Left ventricle myocardium inferior (tissue), 1 donor: ENCODE data around the gene B3GNT8. TPM values are rescaled to one million over a fixed set of nuclear protein-coding genes. Genes with fewer than 3 reads are reported as not detected.

ENCODE experiments used
- DNase-seq: peaks from one replicate; pipeline ENCODE4 v3.0.0-alpha.2; 2020
- H3K27ac ChIP-seq: fragments of 200-600 bp; replicated peaks from 2 replicates; pipeline ENCODE4 v1.8.0; 2021
- H3K27me3 ChIP-seq: fragments of 200-600 bp; 2 replicates; pipeline ENCODE4 v1.8.0; 2021; ENCODE audit warnings: low read depth
- H3K36me3 ChIP-seq: fragments of 200-600 bp; 2 replicates; pipeline ENCODE4 v1.8.0; 2021
- H3K4me1 ChIP-seq: fragments of 200-600 bp; 2 replicates; pipeline ENCODE4 v1.8.0; 2021
- H3K4me3 ChIP-seq: fragments of 200-600 bp; 2 replicates; pipeline ENCODE4 v1.8.0; 2021; ENCODE audit warnings: mild to moderate bottlenecking, moderate library complexity
- H3K9me3 ChIP-seq: fragments of 200-600 bp; replicated peaks from 2 replicates; pipeline ENCODE4 v1.8.0; 2021
- CTCF ChIP-seq: fragments of 200-600 bp; IDR thresholded peaks from 2 replicates; pipeline ENCODE4 v1.8.0; 2021; ENCODE audit warnings: antibody characterized with exemption, mild to moderate bottlenecking, borderline replicate concordance
- intact Hi-C: fragments of 100-400 bp; cut with micrococcal nuclease; formaldehyde crosslinking; loops from one replicate; pipeline ENCODE4 v1.11.0; 2022
- total RNA-seq: library from RNA; stranded (reverse); fragmentation: NEBNext Ultra II Directional; extraction: Animal tissue kit (Norgen Biotek cat#: 25700); gene quantifications from one replicate; pipeline ENCODE4 v1.2.1, GENCODE V29; 2021
- donor health status: DM: no; HTN: yes; CAD: no; lungs with severe emphysema.

B3GNT8 gene
- total RNA-seq, 1 donor from 2014 or later: 10.3 TPM

DNA sequence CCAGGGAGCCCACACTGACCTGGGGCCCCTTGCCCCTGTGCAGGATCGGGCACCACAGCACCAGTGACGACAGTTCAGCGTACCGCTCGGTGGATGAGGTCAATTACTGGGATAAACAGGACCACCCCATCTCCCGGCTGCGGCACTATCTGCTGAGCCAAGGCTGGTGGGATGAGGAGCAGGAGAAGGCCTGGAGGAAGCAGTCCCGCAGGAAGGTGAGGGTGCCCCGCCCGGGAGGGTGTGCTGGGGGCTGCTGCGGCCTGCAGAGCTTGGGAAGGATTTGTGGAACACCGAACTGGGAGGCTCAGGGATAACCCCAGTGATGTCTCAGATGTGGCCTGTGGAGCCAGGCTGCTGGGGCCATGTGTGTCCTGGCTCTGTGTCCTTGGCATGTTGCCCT is 4.2 kb downstream of the B3GNT8 start:
- intact Hi-C loops: no loop called here
- TF ChIP-seq CTCF: no peak
- Histone ChIP-seq H3K27ac (peak overlapping the region; percentile 67), H3K4me3 (no peak overlapping the region), H3K27me3 (no peaks in the 10 kb centered on the region), H3K4me1 (peaks cover 59% of the 10 kb centered on the region), H3K9me3 (no peaks in the 10 kb centered on the region), H3K36me3 (peaks cover 70% of the 10 kb centered on the region)
- DNase-seq: no peak

DNA sequence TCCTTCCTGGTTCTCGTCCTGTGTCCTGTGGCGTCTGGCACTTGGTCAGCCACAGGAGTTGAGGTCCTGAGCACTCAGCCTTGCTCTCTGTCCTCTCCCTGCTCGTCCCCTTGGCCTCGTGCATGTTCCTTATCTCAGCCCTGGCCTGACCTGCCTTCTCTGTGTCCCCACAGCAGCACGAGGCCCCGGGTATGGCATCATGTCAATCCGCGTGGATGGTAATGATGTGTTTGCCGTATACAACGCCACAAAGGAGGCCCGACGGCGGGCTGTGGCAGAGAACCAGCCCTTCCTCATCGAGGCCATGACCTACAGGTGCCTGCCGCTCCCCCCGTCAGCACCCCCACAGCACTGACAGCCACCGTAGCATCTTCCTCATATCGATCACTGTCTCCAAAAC is 4.7 kb downstream of the B3GNT8 start:
- peaks cover 54% of the 10 kb centered on the region for H3K4me1 ChIP-seq

GRCh38 chr19:41421973-41422372 is 5.2 kb downstream of the B3GNT8 start:
- Histone ChIP-seq H3K4me3 (no peak overlapping the region), H3K9me3 (no peaks in the 10 kb centered on the region), H3K36me3 (peaks cover 80% of the 10 kb centered on the region), H3K4me1 (peaks cover 50% of the 10 kb centered on the region), H3K27me3 (no peaks in the 10 kb centered on the region), H3K27ac (peak overlapping the region; percentile 67)
- intact Hi-C loops: no loop called here
- no peak for DNase-seq
- no peak for TF ChIP-seq CTCF

More for the DNA sequence above, 4.7 kb downstream of the B3GNT8 start:
- H3K27me3 ChIP-seq: no peaks in the 10 kb centered on the region
- H3K4me3 ChIP-seq: no peak overlapping the region
- intact Hi-C loops: no loop called here
- TF ChIP-seq CTCF: no peak
- H3K36me3 ChIP-seq: peaks cover 75% of the 10 kb centered on the region
- DNase-seq: peak; percentile 41
- no peaks in the 10 kb centered on the region for H3K9me3 ChIP-seq
- H3K27ac ChIP-seq: peak overlapping the region; percentile 67

DNA sequence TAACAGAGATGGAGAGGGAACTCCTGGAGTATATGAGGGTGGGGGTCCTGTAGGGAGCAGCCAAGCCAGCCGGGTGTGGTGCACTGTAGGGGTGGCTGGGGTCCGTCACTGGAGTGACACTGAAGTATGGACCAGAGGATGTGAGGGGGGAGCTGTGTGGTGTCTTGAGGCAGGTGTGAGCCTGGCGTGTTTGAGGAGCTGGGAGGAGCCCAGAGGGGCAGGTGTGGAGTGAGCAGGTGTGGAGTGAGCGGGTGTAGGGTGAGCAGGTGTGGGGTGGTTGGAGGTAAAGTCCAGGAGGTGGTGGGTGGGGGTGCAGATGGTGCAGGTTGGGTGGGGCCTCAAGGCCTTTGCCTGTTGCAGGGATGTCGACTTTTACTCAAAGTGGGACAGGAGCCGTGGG is 5.9 kb downstream of the B3GNT8 start:
- no peaks in the 10 kb centered on the region for H3K9me3 ChIP-seq
- H3K36me3 ChIP-seq: peaks cover 87% of the 10 kb centered on the region
- peaks cover 46% of the 10 kb centered on the region for H3K4me1 ChIP-seq
- no peak overlapping the region for H3K4me3 ChIP-seq
- H3K27me3 ChIP-seq: no peaks in the 10 kb centered on the region
- peak overlapping the region; percentile 53 for H3K27ac ChIP-seq
- intact Hi-C loops: no loop called here
- TF ChIP-seq CTCF: no peak
- no peak for DNase-seq

GRCh38 chr19:41420101-41420880 is 6.9 kb downstream of the B3GNT8 start:
- H3K4me1 ChIP-seq: peaks cover 40% of the 10 kb centered on the region
- no peak for TF ChIP-seq CTCF
- H3K36me3 ChIP-seq: peaks cover 86% of the 10 kb centered on the region
- H3K9me3 ChIP-seq: no peaks in the 10 kb centered on the region
- no peak for DNase-seq
- H3K27me3 ChIP-seq: no peaks in the 10 kb centered on the region
- peak overlapping the region; percentile 53 for H3K27ac ChIP-seq
- no peak overlapping the region for H3K4me3 ChIP-seq
- intact Hi-C loops: no loop called here
